Aorta (tissue), 5 donors: ENCODE measurements around the gene FOXN1. TPM values are rescaled to one million over a fixed set of nuclear protein-coding genes. Genes with fewer than 3 reads are reported as not detected.

ENCODE experiments used
- ATAC-seq: fragments of 200-7000 bp; cut with Tn5 transposase; one replicate; pipeline ENCODE4 v1.9.1; 2022; ENCODE audit warnings: moderate library complexity; ENCODE audit not compliant: low FRiP score
- DNase-seq, 2 donors: peaks; one replicate each; pipeline ENCODE4 v3.0.0-alpha.2; 2020
- H3K27ac ChIP-seq, 2 donors: one replicate each; pipeline ENCODE4 v1.5.1; 2013; ENCODE audit warnings: low read length in 2 of 2, mild to moderate bottlenecking in 2 of 2, moderate library complexity in 2 of 2, control low read depth in 1 of 2, inconsistent platforms in 1 of 2, low read depth in 1 of 2
- H3K27me3 ChIP-seq, 2 donors: one replicate each; pipeline ENCODE4 v1.6.1; 2013; ENCODE audit warnings: control low read depth in 1 of 2, low read length in 1 of 2, mild to moderate bottlenecking in 1 of 2, moderate library complexity in 1 of 2; ENCODE audit not compliant: insufficient read depth in 2 of 2, control insufficient read depth in 1 of 2
- H3K36me3 ChIP-seq, 2 donors: one replicate each; pipeline ENCODE4 v1.6.1; 2013; ENCODE audit warnings: control low read depth in 1 of 2, low read length in 1 of 2, mild to moderate bottlenecking in 1 of 2; ENCODE audit not compliant: insufficient read depth in 2 of 2, control insufficient read depth in 1 of 2
- H3K4me1 ChIP-seq, 2 donors: one replicate each; pipeline ENCODE4 v1.6.1; 2013; ENCODE audit warnings: low read length in 2 of 2, control low read depth in 1 of 2, mild to moderate bottlenecking in 1 of 2, moderate library complexity in 1 of 2; ENCODE audit not compliant: insufficient read depth in 2 of 2, control insufficient read depth in 1 of 2
- H3K4me3 ChIP-seq, 2 donors: one replicate each; pipeline ENCODE4 v1.5.1; 2013; ENCODE audit warnings: low read length in 2 of 2, control low read depth in 1 of 2, mild to moderate bottlenecking in 1 of 2
- H3K9me3 ChIP-seq: one replicate; pipeline ENCODE4 v1.6.1; 2013; ENCODE audit warnings: mild to moderate bottlenecking, low read length; ENCODE audit not compliant: control insufficient read depth
- WGBS, 2 donors: extraction: QIAGEN DNeasy Blood & Tissue Kit; methylation state at CpG; one replicate each; pipeline ENCODE4 v1.1.7; 2013; 5-methylcytosine and 5-hydroxymethylcytosine counted together
- intact Hi-C, 2 donors: fragments of 100-400 bp; cut with DNase I; formaldehyde crosslinking; loops; one replicate each; pipeline versions ENCODE4 v1.14.2 to v1.15.0; 2022
- polyA plus RNA-seq, 2 donors: library from polyadenylated mRNA; stranded (reverse); fragments of 200-250 nt; gene quantifications; one replicate each; pipeline ENCODE4 v1.2.3, GENCODE V29; 2013
- total RNA-seq, 2 donors: library from RNA; stranded (reverse); fragmentation: NEBNext Ultra II Directional; extraction: Animal tissue kit (Norgen Biotek cat#: 25700); gene quantifications; one replicate each; pipeline ENCODE4 v1.2.1, GENCODE V29; 2021
- donor health status: healthy with polysubstance abuse.
- donor health status: Bipolar disorder and iron deficiency.
- donor health status: DM: no; HTN: no; CAD: no.
- donor health status: DM: no; HTN: no; CAD: no.
- donor health status: DM: yes; HTN: yes; CAD: no.

FOXN1 gene
- total and polyA plus RNA-seq, 4 donors, result not detected

GRCh38 chr17:28523876-28524275, 17.7 kb downstream of the FOXN1 start:
- no peaks in the 10 kb centered on the region for H3K9me3 ChIP-seq
- H3K4me3 ChIP-seq, result no peak overlapping the region
- no peaks in the 10 kb centered on the region for H3K27me3 ChIP-seq
- peak in 1 of 2 donors; percentile 69 for DNase-seq
- 87 to 93% methylated on average over 15 of the region's 15 CpGs for WGBS, 2 donors
- H3K4me1 ChIP-seq, result peaks cover 0 to 1% of the 10 kb centered on the region in 2 donors
- intact Hi-C loops, result no loop called here
- ATAC-seq, result no peak
- H3K27ac ChIP-seq, result no peak overlapping the region
- no peaks in the 10 kb centered on the region for H3K36me3 ChIP-seq

GRCh38 chr17:28524476-28525424, 18.6 kb downstream of the FOXN1 start:
- Histone ChIP-seq H3K4me3 (no peak overlapping the region), H3K27ac (peak overlapping the region in 1 of 2 donors; percentile 16), H3K36me3 (no peaks in the 10 kb centered on the region), H3K4me1 (peaks cover 0 to 1% of the 10 kb centered on the region in 2 donors), H3K27me3 (no peaks in the 10 kb centered on the region), H3K9me3 (no peaks in the 10 kb centered on the region)
- 91 to 93% methylated on average over 25 of the region's 25 CpGs for WGBS, 2 donors
- no peak for ATAC-seq
- intact Hi-C loops, result no loop called here
- DNase-seq, result no peak

DNA sequence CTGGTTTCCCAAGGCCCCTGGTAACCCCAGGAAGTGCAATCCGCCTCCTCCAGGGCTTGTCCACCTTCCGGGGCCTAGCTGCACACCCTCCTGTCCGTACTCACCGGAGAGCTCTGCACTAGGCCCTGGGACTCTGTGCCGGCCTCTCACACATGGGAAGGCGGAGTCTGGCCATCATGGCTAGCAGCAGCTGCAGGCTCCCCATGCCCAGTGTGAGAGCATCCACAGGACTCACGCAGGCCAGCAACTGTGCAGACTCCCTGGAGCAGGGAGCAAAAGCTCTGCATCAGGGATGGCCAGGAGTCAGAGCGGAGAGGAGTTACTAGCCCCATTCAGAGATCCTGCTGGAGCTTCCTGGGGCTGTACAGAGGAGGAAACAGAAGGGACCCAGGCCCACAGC, 20.2 kb downstream of the FOXN1 start:
- no peak for ATAC-seq

DNA sequence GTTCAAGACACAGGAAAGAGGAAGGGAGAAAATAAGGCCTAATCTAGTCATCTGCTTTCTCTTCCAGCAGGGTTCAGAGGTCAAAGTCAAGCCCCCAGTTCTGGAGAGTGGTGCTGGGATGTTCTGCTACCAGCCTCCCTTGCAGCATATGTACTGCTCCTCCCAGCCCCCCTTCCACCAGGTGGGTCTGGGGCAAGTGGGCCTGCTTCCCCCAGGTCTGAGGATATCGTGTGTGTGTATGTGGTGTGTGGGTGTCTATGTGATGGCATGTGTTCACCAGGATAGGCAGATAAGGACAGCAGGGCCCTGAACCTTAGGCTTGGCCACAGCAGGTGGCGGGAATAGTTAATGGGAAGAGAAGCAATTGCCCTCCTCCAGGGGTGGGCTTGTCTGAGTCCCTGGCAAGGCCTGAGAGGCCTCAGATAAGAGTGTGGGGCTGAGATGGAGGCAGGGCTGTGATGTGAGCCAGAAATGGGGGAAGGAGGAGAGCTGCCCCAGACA, 21.1 kb downstream of the FOXN1 start:
- Histone ChIP-seq H3K9me3 (no peaks in the 10 kb centered on the region), H3K36me3 (no peaks in the 10 kb centered on the region), H3K4me1 (peaks cover 0 to 1% of the 10 kb centered on the region in 2 donors), H3K4me3 (no peak overlapping the region), H3K27me3 (no peaks in the 10 kb centered on the region), H3K27ac (no peak overlapping the region)
- WGBS, 2 donors, result 96 to 100% methylated on average over 2 of the region's 2 CpGs
- ATAC-seq, result no peak
- DNase-seq, result no peak
- intact Hi-C loops, result no loop called here

More for the DNA sequence above, 20.2 kb downstream of the FOXN1 start:
- Histone ChIP-seq H3K4me3 (no peak overlapping the region), H3K4me1 (peaks cover 0 to 1% of the 10 kb centered on the region in 2 donors), H3K9me3 (no peaks in the 10 kb centered on the region), H3K36me3 (no peaks in the 10 kb centered on the region), H3K27me3 (no peaks in the 10 kb centered on the region), H3K27ac (no peak overlapping the region)
- intact Hi-C loops, result no loop called here
- 82 to 88% methylated on average over 8 of the region's 8 CpGs for WGBS, 2 donors
- DNase-seq, result no peak

DNA sequence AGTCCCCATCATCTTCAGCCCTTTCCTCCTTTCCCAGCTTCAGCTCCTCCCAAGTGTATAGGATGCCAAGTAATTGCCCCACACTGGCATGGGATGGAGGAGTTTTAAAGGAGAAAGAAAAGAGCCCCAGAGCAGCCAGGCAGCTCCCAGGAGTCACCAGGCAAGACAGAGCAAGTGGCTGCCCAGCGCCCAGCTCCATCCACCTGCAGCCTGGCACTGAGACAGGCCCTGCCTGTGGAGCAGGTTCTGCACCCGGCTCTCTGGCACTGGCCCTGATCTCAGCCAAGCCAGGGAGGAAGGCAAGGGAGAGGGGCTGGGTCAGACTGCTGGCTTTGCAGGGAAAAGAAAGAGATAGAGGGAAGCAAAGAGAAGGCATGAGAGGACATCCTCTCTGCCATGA, 21.7 kb downstream of the FOXN1 start:
- no peaks in the 10 kb centered on the region for H3K36me3 ChIP-seq
- H3K4me3 ChIP-seq, result no peak overlapping the region
- no peaks in the 10 kb centered on the region for H3K27me3 ChIP-seq
- intact Hi-C loops, result no loop called here
- no peak for DNase-seq
- peaks cover 0 to 1% of the 10 kb centered on the region in 2 donors for H3K4me1 ChIP-seq
- 89 to 90% methylated on average over 2 of the region's 2 CpGs for WGBS, 2 donors
- H3K27ac ChIP-seq, result no peak overlapping the region
- H3K9me3 ChIP-seq, result no peaks in the 10 kb centered on the region
- ATAC-seq, result no peak

- Histone ChIP-seq H3K27ac (no peak overlapping the region), H3K4me1 (peaks cover 0 to 1% of the 10 kb centered on the region in 2 donors), H3K9me3 (no peaks in the 10 kb centered on the region), H3K27me3 (no peaks in the 10 kb centered on the region), H3K4me3 (no peak overlapping the region), H3K36me3 (no peaks in the 10 kb centered on the region)
- intact Hi-C loops, result no loop called here
- ATAC-seq, result no peak
- WGBS, 2 donors, result 83 to 84% methylated on average over 9 of the region's 9 CpGs
- no peak for DNase-seq
These were observed 22.3 kb downstream of the FOXN1 start for GRCh38 chr17:28528327-28529012.

DNA sequence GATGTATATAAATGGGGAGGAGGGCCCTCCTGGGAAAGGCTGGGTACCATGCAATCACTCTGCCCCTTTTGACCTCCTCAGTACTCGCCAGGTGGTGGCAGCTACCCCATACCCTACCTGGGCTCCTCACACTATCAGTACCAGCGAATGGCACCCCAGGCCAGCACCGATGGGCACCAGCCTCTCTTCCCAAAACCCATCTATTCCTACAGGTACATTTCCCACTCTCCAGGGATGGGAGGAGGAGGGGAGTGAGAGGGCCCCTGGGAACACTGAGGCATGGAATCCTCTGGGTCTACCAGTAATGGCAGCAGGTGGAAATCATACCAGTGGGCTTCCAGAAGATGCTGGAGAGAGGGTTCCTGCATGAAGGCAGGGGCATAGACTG, 22.9 kb downstream of the FOXN1 start:
- 94 to 96% methylated on average over 3 of the region's 3 CpGs for WGBS, 2 donors
- ATAC-seq (no peak), DNase-seq (no peak)
- peaks cover 0 to 1% of the 10 kb centered on the region in 2 donors for H3K4me1 ChIP-seq
- intact Hi-C loops, result no loop called here
- no peak overlapping the region for H3K4me3 ChIP-seq
- no peak overlapping the region for H3K27ac ChIP-seq
- no peaks in the 10 kb centered on the region for H3K9me3 ChIP-seq
- no peaks in the 10 kb centered on the region for H3K27me3 ChIP-seq
- H3K36me3 ChIP-seq, result no peaks in the 10 kb centered on the region

DNA sequence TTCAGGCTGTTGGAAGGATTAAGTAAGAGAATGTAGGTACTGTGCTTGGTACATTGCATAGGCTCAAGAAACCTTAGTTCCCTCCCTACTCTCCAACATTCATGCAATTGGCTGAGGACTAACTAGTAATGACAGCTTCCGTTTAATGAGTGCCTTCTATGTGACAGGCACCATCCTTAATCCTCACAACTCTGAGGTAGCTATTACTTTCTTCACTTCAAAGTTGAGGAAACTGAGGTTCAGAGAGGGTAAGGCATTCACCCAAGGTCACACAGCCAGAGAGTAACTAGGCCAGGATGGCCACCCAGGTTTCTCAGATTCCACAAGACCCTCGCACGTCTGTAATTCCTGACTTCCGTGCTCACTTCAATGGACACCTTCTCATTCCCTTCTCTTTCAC, 24.1 kb downstream of the FOXN1 start:
- H3K27ac ChIP-seq, result no peak overlapping the region
- H3K4me3 ChIP-seq, result no peak overlapping the region
- intact Hi-C loops, result no loop called here
- ATAC-seq (no peak), DNase-seq (no peak)
- H3K4me1 ChIP-seq, result no peaks in the 10 kb centered on the region
- WGBS, 2 donors, result 83 to 88% methylated on average over 4 of the region's 4 CpGs
- no peaks in the 10 kb centered on the region for H3K9me3 ChIP-seq
- no peaks in the 10 kb centered on the region for H3K27me3 ChIP-seq
- no peaks in the 10 kb centered on the region for H3K36me3 ChIP-seq
